GM21786 (cell line): ENCODE results near the gene PQBP1.
A peak's percentile ranks its signal among the peaks of the same experiment; 100 is the strongest.

Source experiments
- ATAC-seq: cut with Tn5 transposase; IDR thresholded peaks from one replicate; pipeline ENCODE4 v1.9.1; 2021; ENCODE audit not compliant: unreplicated experiment

Gene PQBP1

GRCh38 chrX:48920718-48921104 lies 23.0 kb downstream of the PQBP1 start:
- no peak for ATAC-seq

- ATAC-seq: no peak
Measured at GRCh38 chrX:48923771-48924170, 26.0 kb downstream of the PQBP1 start.

- no peak for ATAC-seq
Measured at GRCh38 chrX:48924270-48924669, 26.5 kb downstream of the PQBP1 start.

GRCh38 chrX:48927123-48927522 lies 29.4 kb downstream of the PQBP1 start:
- ATAC-seq: no peak

- ATAC-seq: no peak
Measured at GRCh38 chrX:48927736-48928382, 30.1 kb downstream of the PQBP1 start.

GRCh38 chrX:48933757-48934156 lies 36.0 kb downstream of the PQBP1 start:
- no peak for ATAC-seq

- ATAC-seq: no peak
Measured at GRCh38 chrX:48934581-48935300, 37.0 kb downstream of the PQBP1 start.

- ATAC-seq: no peak
Measured at GRCh38 chrX:48935301-48935670, 37.6 kb downstream of the PQBP1 start.

GRCh38 chrX:48936429-48937053 lies 38.8 kb downstream of the PQBP1 start:
- no peak for ATAC-seq

GRCh38 chrX:48937054-48937907 lies 39.6 kb downstream of the PQBP1 start:
- peak; percentile 50 for ATAC-seq

GRCh38 chrX:48938721-48939425 lies 41.1 kb downstream of the PQBP1 start:
- ATAC-seq: peak; percentile 48

- peak; percentile 23 for ATAC-seq
Measured at GRCh38 chrX:48939524-48940228, 41.9 kb downstream of the PQBP1 start.

- no peak for ATAC-seq
Measured at GRCh38 chrX:48940404-48940955, 42.8 kb downstream of the PQBP1 start.

- no peak for ATAC-seq
Measured at GRCh38 chrX:48942895-48943294, 45.2 kb downstream of the PQBP1 start.

- no peak for ATAC-seq
Measured at GRCh38 chrX:48945517-48946348, 48.0 kb downstream of the PQBP1 start.

- ATAC-seq: no peak
Measured at GRCh38 chrX:48948589-48948988, 50.9 kb downstream of the PQBP1 start.
